HG03442 (cell line): ENCODE results near the gene FFAR4.

Experiments
- ATAC-seq: cut with Tn5 transposase; IDR thresholded peaks from one replicate; pipeline ENCODE4 v1.9.1; 2021; ENCODE audit warnings: mild to moderate bottlenecking, moderate library complexity; ENCODE audit not compliant: unreplicated experiment

The FFAR4 gene

GRCh38 chr10:93599335-93599734 lies 32.9 kb downstream of the FFAR4 start:
- no peak for ATAC-seq

- ATAC-seq, result no peak
Measured at GRCh38 chr10:93599778-93600177, 33.3 kb downstream of the FFAR4 start.

GRCh38 chr10:93600446-93601145 lies 34.1 kb downstream of the FFAR4 start:
- no peak for ATAC-seq

- no peak for ATAC-seq
Measured at GRCh38 chr10:93601146-93601773, 34.8 kb downstream of the FFAR4 start, which contains the start of gene RBP4. RBP4 (minus strand) TSS chr10:93601235; CDS start chr10:93601028, 207 bp downstream.

- ATAC-seq, result no peak
Measured at GRCh38 chr10:93601774-93602162, 35.3 kb downstream of the FFAR4 start.

GRCh38 chr10:93603023-93603422 lies 36.6 kb downstream of the FFAR4 start:
- no peak for ATAC-seq

- ATAC-seq, result no peak
Measured at GRCh38 chr10:93604146-93604545, 37.7 kb downstream of the FFAR4 start.

GRCh38 chr10:93608421-93608820 lies 42.0 kb downstream of the FFAR4 start:
- ATAC-seq, result no peak

- no peak for ATAC-seq
Measured at GRCh38 chr10:93612311-93612710, 45.8 kb downstream of the FFAR4 start, which contains the start of gene PDE6C. PDE6C (plus strand) TSS chr10:93612537; CDS start chr10:93612726, 189 bp downstream.

GRCh38 chr10:93613126-93613525 lies 46.7 kb downstream of the FFAR4 start:
- no peak for ATAC-seq

- ATAC-seq, result no peak
Measured at GRCh38 chr10:93614101-93614825, 47.8 kb downstream of the FFAR4 start.

GRCh38 chr10:93615576-93616235 lies 49.2 kb downstream of the FFAR4 start:
- no peak for ATAC-seq

- ATAC-seq, result no peak
Measured at GRCh38 chr10:93620925-93621324, 54.5 kb downstream of the FFAR4 start.

- ATAC-seq, result no peak
Measured at GRCh38 chr10:93622942-93623341, 56.5 kb downstream of the FFAR4 start.

- ATAC-seq, result no peak
Measured at GRCh38 chr10:93628858-93629257, 62.4 kb downstream of the FFAR4 start.

- no peak for ATAC-seq
Measured at GRCh38 chr10:93629647-93630305, 63.3 kb downstream of the FFAR4 start.

GRCh38 chr10:93630625-93631557 lies 64.4 kb downstream of the FFAR4 start:
- ATAC-seq, result no peak
